Activated naive CD4-positive, alpha-beta T cell (primary cell): Measurements from ENCODE around the gene SCNM1.
"Not testable (repeated sequence)": the region's sequence is repeated elsewhere in the genome, so short reads cannot be mapped to it uniquely, and the experiment has no call there.

Experiments
- DNase-seq, 4 experiments: peaks; one replicate each; lab custom pipeline; 2025; lab: John Stamatoyannopoulos, UW

Gene SCNM1

GRCh38 chr1:151193304-151193703, 27.4 kb downstream of the SCNM1 start:
- DNase-seq: no peak

- DNase-seq: no peak
Measured at GRCh38 chr1:151193856-151194255, 27.9 kb downstream of the SCNM1 start.

- not testable (repeated sequence) for DNase-seq
Measured at GRCh38 chr1:151194894-151195594, 29.1 kb downstream of the SCNM1 start.

- peak in 1 of 4 experiments; percentile 15 for DNase-seq
Measured at GRCh38 chr1:151196292-151196800, 30.4 kb downstream of the SCNM1 start.

GRCh38 chr1:151197863-151198253, 31.9 kb downstream of the SCNM1 start:
- no peak for DNase-seq

- DNase-seq: peak; percentile 97 to 99 (median 98)
Measured at GRCh38 chr1:151198254-151199127, 32.5 kb downstream of the SCNM1 start, which contains the start of gene PIP5K1A. Gene PIP5K1A (plus strand): TSS chr1:151198552. CDS start chr1:151198997, 445 bp downstream.

- DNase-seq: peak in 1 of 4 experiments; percentile 4
Measured at GRCh38 chr1:151199873-151200581, 34.1 kb downstream of the SCNM1 start.

- DNase-seq: not testable (repeated sequence)
Measured at GRCh38 chr1:151205381-151205965, 39.5 kb downstream of the SCNM1 start.

- no peak for DNase-seq
Measured at GRCh38 chr1:151210830-151211229, 44.9 kb downstream of the SCNM1 start.

- DNase-seq: no peak
Measured at GRCh38 chr1:151211972-151212705, 46.2 kb downstream of the SCNM1 start.

GRCh38 chr1:151213560-151213959, 47.6 kb downstream of the SCNM1 start:
- DNase-seq: no peak
